HG03108 (cell line): ENCODE results near the gene ASTL.

Experiments
- ATAC-seq: cut with Tn5 transposase; IDR thresholded peaks from one replicate; pipeline ENCODE4 v1.9.1; 2021; ENCODE audit warnings: moderate library complexity; ENCODE audit not compliant: unreplicated experiment

ASTL gene

DNA sequence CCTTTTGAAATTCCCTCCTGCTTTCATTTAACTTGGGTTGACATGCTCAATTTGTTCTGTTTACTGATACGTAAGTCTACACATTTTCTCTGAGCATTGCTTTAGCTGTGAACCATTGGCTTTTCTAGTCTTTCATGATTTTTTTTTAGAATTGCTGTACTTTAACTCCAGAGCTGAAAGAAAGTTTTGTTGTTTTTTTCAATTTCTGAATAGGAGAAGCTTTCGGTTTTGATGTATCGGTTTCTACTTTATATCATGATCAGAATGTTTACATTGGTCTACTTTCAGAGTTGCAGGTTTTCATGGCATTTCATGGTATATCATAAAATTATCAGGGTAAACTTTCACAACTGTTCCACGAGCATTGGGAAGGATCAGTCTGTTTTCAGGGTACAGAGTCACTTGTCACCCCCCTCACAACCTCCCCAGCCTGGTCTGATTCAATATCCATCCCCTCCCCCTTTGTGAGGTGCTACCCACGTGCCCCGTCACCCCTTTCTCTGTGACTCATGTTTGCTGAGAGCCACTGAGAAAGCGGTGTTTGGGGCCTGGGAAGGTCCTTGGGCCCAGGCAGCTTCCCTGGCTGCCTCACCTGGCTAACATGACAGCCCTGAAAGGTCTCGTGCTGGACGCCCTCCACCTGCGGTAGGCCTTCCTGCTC is 7.0 kb downstream of the ASTL start:
- no peak for ATAC-seq

DNA sequence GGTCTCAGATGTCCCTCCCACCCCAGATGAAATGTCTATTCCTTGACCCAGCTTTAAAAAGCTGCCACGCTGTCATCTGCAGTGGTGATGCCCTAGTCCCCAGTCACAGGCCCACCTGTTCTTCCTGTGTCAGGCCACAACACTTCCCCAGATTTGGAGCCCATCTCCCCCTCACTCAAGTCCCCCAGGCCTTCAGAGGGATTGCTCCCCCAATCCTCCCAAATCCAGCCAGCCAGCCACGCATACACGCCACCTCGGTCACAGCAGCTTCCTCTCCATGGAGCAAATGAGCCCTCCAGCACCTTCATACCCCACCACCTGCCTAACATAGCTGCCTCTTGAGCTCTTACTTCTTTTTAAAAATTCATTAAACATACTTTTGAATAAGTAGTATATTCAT is 7.8 kb downstream of the ASTL start:
- ATAC-seq: no peak

DNA sequence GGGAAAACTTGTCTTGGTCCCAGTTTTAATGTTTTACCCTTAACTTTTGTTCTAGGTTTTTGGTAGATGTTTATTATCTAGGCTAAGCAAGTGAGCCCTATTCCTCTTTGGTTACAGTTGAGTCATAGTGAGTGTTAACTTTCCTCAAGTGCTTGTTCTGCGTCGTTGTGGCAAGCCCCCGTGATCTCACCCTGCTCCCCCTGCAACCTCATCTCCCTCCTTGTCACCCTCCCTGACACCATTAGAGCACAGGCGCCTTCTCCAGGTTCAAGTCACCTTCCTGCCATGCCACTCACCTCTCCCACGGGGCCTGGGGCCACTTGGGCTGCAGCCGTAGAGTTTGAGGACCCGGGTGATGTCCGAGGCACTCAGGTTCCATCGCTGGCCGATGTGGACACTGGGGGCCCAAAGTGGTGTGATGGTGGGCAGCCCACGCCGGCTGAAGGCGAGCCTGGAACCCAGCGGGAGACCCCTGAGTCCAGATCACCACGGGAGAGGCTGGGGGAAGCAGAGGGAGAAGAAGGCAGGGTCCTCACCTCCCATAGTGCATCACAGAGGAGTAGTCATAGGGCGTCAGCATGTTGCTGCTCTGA is 8.7 kb downstream of the ASTL start:
- no peak for ATAC-seq

DNA sequence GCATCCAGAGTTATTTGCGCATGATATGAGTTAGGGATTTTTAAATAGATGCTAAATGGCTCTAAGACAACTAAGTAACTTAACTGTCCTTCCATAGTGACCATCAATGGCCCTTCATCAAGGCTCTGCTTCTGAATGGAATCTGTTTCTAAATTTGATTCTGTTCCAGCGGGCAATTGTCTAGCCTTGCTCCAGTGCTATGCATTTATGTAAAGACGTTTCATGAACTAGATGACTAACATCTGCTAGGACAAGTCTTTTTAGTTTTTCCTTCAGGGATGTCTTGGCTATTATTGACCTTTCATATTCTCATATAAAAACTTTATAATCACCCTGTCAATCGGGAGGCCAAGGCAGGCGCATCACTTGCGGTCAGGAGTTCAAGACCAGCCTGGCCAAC is 9.8 kb downstream of the ASTL start:
- ATAC-seq: no peak

DNA sequence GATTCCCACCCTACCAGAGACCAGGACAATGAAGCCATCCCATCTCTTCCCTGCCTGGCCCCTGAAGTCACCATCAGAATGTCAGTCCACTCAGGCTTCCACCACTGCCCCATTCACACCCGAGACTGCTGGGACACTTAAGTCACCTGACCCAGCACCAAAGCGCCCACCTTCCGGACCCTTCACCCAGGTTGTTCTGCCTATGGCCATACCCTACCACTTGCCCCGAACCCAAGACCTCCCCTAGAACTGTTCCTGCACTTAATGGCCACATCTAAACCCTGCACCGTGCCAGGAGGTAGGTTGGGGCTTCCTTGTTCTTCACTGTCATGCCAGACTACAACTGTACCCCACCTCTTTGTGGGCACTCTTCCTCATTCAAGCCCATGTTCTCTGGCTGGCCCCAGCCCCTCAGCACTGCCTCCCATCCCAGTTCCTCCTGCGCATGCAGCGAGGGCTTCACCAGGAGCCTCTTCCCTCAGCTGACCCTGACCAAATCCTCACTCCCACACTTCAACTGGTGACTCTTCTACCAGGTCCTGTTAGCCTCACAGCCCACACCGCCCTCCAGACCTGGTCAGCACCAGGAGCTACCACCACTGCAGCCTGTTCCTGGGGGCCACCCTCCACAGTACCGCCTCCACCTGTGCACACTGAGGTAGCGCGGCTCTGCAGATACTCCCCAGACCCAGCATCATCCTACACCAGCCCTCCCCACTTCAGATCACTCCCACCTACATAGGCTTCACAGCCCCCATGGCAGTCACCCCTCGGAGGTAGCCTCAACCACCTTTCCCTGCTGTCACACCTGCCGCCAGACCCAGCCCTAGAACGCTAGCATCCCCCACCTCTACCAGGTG is 13.7 kb downstream of the ASTL start:
- ATAC-seq: no peak

DNA sequence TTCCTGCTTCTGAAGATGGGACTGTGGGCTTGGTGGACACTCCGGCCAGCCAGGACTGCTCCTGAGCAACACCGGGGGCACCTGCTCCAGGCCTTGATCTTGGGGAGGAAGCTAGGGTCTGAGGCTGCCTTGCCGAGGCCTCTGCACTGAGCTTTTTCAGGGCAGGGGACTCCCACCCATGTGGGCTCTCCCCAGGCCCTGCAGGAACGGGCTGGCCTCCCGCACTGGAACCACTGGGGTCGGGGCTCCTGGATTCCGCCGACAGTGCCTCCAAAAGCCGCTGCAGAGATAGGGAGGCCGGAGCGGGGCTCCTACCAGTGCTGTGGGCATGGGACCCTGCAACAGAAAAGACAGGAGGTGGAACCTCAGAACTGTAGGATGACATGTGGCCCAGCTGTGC is 14.4 kb downstream of the ASTL start:
- no peak for ATAC-seq

DNA sequence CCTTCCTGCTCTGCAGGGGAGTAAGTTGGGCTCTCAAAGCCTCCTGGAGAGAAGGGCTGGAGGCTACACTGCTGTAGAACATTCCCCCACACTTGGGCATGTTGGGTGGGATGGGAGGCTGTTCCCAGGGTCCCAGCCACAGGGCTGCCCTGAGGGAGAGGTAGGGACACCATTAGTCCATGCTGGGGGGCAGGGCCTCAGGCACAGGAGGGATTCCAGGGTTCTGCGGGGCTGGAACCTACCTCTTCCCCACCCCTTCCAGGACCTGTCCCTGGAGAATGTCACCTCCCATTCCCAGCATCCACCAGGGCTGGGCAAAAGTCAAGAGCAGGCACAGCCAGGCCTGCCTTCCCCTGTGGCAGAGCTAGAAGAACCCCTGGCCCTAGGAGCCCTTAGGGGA is 15.0 kb downstream of the ASTL start:
- ATAC-seq: no peak

DNA sequence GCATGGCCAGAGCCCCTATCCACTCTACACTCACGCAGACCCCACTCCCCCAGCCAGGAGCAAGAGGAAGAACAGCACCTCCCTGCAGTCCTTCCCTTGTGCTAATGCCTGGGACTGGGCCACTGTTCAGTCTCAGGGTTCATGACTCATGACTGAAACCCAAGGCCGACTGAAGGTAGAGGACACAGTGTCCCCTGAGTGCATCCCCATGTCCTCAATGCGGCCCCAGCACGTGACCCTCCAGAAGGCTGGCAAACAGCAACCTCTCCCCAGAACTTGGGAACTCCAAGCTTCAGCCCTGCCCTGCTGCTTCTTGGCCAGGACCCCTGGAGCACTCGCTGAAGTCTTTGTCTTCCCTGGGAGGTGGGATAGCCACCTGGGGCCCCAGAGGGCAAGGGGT is 15.9 kb downstream of the ASTL start:
- no peak for ATAC-seq

DNA sequence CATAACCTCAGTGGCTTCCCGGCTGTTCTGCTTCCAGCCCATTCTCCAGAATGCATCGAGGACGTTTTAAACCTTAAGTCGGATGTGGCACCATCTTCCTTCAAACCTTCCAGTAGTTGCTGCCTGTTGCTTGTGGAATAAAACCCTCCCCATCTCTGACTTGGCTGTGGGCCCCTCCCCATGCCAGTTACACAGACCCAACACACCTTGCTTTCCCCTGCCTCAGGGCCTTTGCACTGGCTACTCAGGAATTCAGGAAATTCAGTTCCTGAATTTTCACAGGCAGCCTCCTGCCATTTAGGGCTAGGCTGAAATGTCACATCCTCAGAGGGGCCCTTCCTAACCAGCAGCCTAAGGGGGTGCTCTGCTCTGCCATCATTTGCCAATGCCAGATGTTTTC is 16.9 kb downstream of the ASTL start:
- no peak for ATAC-seq

DNA sequence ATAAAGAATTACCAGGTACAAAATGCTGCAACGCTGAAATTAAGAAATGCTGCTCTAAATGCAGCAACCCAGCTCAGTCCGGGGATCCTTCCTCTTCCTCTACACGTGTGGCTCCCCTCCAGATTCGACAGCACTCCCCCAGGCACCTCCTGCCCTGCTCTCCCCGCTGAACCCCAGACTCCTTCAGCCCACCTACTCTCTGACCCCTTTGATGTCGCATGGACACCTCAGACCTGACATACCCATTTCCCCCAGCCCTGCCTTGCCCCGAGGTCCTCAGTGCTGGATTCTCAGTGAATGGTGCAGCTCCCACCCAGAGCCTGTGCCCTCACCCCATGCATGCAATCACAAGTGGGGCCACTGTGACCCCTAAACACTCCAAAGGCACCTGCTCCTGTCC is 17.3 kb downstream of the ASTL start:
- no peak for ATAC-seq

DNA sequence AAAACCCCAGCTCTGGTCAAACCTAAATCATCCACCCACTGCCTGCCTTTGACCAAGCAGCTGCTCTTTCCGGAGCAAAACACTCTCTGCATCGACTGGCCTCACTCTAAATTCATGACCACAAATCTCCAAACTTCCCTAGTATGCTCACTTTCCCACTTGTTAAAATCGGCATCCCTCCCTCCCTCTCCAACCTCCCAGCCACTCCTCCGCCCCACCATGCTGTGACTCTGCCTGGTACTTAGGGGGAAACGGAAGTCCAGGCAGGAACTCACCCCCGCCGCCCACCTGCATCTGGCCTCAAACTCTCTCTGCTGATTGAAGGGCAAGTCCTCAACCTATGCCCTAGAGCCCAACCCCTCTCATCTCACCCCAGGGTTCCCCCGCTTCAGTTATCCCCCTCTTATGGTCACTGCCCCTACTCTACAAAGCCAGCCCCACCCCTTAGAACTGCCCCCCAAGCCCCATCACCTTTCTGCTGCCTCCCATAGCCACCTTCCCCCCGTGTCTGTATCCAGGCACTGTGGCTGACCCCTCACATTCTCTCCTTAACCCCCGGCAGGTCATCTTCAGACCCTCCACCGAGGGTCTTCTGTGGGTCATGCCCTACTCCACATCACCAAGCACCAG is 18.1 kb downstream of the ASTL start:
- ATAC-seq: no peak

DNA sequence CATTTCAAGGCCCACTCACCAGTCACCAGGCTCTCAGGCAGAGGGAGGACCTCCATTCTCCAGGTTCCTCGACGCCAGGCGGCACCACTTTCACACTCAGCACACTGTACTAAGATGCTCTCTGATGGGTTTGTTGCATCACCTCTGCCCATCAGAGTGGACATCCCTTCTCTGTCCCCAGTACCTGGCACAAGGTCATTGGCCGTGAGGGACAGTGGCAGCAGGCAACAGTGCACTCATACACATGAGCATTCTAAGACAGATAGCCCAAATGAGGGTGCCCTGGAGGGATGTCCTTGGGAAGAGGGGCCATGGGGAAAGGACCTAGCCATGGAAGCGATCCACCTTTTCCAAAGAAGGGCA is 18.9 kb downstream of the ASTL start:
- no peak for ATAC-seq

DNA sequence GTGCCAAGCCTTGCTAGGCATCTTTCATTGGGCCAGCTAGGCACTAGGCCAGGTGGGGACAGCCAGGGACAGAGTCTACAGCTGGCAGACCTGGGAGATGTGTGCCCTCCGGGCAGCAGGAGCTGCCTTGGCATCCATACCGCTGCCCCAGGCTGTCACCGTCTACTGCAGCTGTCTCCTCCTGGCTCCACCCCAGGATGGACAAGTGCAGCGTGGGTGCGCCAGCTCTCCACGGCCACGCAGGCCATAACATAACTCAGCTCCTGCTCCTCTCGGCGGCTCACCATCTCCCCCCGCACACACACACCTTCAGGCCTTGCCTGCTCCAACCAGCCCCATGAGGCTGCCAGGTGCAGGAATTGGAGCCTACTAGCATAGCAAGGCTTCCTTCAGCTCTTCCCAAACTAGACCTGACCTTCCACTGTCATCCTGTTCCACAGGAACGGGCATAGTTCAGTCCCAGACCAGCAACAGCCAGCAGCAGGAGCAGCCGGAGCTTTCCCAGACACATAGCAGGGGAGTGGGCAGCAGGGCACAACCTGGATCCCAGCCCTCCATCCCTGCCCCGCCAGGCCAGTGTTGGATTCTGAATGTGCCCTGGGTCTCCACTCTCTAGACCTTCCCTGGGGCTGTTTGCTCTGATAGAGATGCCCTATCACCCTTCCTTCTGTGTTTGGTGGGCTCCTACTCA is 19.5 kb downstream of the ASTL start:
- no peak for ATAC-seq

DNA sequence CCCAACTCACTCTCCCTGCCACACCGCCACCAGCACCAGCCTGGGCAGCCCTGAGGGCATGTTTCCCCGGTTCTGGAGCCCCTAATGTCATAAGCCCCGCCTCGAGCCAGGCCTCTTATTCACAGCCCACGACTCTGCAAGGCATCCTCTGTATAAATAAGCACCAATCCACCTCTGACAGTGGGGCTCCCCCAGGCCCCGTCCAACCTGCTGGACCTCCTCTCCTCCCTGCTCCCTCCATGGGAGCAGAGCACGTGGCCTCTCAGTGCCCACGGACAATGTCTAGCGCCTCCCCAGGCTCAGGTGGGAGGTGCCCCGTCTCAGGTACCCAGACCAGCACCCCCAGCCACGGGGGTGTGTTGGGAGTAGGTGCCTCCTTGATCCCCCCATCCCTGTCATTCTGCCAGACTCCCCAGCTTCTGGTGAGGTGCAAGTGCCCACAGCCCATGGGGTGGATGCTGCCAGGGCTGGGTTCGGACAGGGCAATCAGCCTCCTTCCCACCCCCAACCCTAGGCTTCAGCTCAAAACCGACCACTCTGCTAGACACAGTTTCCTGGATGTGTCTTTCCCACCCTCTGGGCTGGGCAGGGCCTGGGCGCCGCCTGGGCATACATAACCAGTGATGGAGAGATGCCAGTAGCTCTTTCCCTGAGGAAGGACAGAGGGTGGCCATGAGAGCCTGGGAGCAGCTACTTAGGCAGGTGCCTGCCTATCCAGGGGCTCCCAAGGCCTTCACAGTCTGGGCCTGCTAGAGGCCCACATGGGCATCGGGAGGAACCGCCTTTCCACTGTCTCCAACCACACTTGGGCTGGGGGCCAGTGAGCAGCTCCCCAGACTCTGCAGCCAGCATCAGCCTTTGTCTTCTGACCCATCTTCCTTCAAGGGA is 20.4 kb downstream of the ASTL start:
- ATAC-seq: no peak

DNA sequence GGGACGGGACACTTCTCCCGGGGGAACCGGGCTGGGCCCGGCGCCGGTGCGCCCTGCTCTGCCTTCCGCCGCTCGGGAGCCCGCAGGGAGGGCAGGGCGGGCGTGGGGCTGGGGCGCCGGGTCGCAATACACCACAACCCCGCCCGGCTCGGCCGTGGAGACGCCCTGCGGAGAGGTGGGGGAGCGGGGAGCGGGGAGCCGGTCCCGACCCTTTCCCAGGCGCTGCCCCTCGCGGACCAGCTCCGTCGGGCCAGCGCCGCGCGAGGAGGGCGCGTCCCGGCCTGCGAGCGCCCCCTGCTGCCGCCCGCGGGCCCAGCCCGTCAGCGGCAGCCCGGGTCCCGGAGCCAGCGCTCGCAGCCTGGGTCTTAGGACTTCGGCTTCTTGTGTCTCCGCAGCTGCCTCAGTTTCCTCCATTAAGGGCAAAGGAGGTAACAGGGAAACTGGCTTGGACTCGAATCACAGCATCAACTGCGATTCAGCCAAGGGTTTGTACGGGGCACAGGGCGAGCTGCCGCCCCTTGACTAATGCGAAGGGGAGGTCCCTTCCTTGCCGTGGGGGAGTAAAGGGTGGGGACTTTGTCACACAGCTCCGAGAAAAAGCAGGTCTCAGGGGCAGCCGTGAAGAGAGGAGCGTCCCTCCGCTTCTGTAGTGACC is 21.3 kb downstream of the ASTL start:
- peak; percentile 60 for ATAC-seq

DNA sequence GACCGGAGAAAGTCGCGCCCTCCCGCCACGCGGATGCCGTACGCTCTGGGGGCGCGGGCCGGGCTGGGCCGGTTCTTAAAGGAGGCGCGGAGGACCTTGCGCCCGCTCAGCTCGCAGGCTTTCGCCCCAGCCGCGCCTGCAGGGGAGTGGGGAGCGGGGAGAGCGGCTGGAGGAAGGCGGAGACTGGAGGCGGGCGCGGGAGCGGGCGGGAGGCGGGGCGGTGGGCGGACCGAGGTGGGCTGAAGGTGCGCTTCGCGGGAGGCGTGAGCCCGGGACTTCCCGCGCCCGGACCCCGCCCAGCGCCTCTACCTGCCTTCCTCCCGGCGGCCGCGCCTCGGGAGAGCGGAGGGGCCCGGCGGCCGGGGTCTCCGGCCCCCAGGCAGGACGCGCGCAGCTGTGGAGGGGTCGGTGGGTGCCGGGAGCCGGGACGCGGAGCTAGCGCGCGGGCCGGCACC is 21.9 kb downstream of the ASTL start, which contains the start of gene ADRA2B:
ADRA2B (minus strand) TSS at position 148 of the 455 bp plus-strand sequence. CDS start 422 bp downstream, outside the sequence.
- ATAC-seq: peak; percentile 38

DNA sequence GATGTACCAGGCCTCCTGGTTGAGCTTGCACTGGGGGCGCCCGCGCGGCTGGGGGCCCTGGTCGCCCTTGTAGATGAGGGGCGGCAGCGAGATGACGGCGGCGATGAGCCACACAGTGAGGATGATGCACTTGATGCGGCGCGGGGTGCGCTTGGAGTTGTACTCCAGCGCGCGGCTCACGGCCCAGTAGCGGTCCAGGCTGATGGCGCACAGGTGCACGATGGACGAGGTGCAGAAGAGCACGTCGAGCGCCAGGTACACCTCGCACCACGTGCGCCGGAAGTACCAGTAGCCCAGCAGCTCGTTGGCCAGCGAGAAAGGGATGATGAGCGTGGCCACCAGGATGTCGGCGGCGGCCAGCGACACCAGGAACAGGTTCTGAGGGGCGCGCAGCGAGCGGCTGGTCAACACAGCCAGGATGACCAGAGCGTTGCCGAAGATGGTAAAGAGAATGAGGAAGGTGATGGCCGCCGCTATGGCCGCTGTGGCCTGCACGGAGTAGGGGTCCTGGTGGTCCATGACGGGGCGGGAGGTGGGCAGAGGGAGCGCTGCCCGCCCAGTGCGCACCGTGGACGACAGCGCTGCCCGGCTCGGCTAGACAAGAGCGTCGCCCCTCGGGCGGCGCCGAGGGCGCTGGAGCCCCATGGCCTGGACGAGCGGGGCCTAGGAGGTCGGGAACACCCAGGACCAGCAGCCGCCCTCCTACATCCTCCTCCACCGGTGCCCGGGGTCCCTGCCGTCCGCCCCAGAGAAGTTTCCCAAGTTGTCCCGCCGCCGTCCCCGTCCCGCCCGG is 22.5 kb downstream of the ASTL start:
- ATAC-seq: no peak

DNA sequence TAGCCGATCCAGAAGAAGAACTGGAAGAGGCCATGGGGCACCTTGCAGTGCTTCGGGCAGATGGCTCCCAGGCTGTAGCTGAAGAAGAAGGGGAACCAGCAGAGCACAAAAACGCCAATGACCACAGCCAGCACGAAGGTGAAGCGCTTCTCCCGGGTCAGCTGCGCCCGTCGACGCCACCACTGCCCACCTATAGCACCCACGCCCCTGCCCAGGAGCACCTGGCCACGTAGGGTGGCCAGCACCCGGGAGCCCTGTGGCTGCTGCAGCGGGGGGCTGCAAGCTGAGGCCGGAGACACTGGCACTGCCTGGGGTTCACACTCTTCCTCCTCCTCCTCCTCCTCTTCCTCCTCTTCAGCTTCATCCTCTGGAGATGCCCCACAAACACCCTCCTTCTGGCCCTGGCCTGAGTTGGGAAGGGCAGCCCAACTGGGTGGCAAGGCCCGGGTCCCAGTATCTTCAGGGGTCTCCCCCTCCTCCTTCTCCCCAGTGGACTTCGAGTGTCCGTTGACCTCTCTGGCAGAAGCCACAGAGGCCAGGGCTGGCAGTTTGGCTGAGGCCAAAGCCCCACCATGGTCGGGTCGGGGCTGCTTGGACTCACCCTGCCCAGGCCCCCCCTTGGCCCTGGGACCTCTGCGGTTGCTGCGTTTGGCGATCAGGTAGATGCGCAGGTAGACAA is 23.3 kb downstream of the ASTL start:
- ATAC-seq: no peak
